ENCODE results near the gene RAB18.

- TF ChIP-seq ZNF274 (IDR thresholded peaks at IDR 0.05; ENCODE audit: low read depth, low read length) (no peak), SUZ12 (IDR thresholded peaks at IDR 0.05; ENCODE audit: extremely low read depth, insufficient read depth, insufficient read length) (no peak), YY1 (IDR thresholded peaks at IDR 0.05; ENCODE audit: insufficient read depth, insufficient read length) (no peak)
Observed at GRCh38 chr10:27482984-27483956, 20.8 kb upstream of the RAB18 start.

Measured in NT2/D1 (cell line).